ENCODE results near the gene FXYD3.
"Not testable (repeated sequence)": the region's sequence is repeated elsewhere in the genome, so short reads cannot be mapped to it uniquely, and the experiment has no call there.

Gene FXYD3

GRCh38 chr19:35125749-35126623, 10.4 kb downstream of the FXYD3 start:
- Histone ChIP-seq H3K27me3 (ENCODE audit: control insufficient read depth, insufficient read depth, low read length) (no peaks in the 10 kb centered on the region), H3K9ac (ENCODE audit: low read length) (no peak overlapping the region), H3K36me3 (ENCODE audit: control insufficient read depth, insufficient read depth, low read length) (no peaks in the 10 kb centered on the region), H3K27ac (ENCODE audit: low read depth, low read length) (no peak overlapping the region), H3K9me3 (ENCODE audit: control insufficient read depth, insufficient read depth, low read depth, low read length) (no peaks in the 10 kb centered on the region), H3K4me1 (ENCODE audit: control insufficient read depth, insufficient read depth, low read length) (peaks cover 10% of the 10 kb centered on the region), H3K4me3 (ENCODE audit: low read depth, low read length) (no peak overlapping the region)

GRCh38 chr19:35126624-35126959, 11.0 kb downstream of the FXYD3 start:
- no peaks in the 10 kb centered on the region for H3K9me3 ChIP-seq (ENCODE audit: control insufficient read depth, insufficient read depth, low read depth, low read length)
- no peak overlapping the region for H3K9ac ChIP-seq (ENCODE audit: low read length)
- no peaks in the 10 kb centered on the region for H3K36me3 ChIP-seq (ENCODE audit: control insufficient read depth, insufficient read depth, low read length)

GRCh38 chr19:35127871-35128270, 12.2 kb downstream of the FXYD3 start:
- H3K27ac ChIP-seq (ENCODE audit: low read depth, low read length): no peak overlapping the region
- H3K36me3 ChIP-seq (ENCODE audit: control insufficient read depth, insufficient read depth, low read length): no peaks in the 10 kb centered on the region
- H3K9me3 ChIP-seq (ENCODE audit: control insufficient read depth, insufficient read depth, low read depth, low read length): no peaks in the 10 kb centered on the region
- peaks cover 5% of the 10 kb centered on the region for H3K4me1 ChIP-seq (ENCODE audit: control insufficient read depth, insufficient read depth, low read length)
- H3K4me3 ChIP-seq (ENCODE audit: low read depth, low read length): no peak overlapping the region
- no peaks in the 10 kb centered on the region for H3K27me3 ChIP-seq (ENCODE audit: control insufficient read depth, insufficient read depth, low read length)
- no peak overlapping the region for H3K9ac ChIP-seq (ENCODE audit: low read length)

More at GRCh38 chr19:35126624-35126959, 11.0 kb downstream of the FXYD3 start:
- H3K27me3 ChIP-seq (ENCODE audit: control insufficient read depth, insufficient read depth, low read length): no peaks in the 10 kb centered on the region
- H3K4me1 ChIP-seq (ENCODE audit: control insufficient read depth, insufficient read depth, low read length): peaks cover 10% of the 10 kb centered on the region
- H3K27ac ChIP-seq (ENCODE audit: low read depth, low read length): no peak overlapping the region
- no peak overlapping the region for H3K4me3 ChIP-seq (ENCODE audit: low read depth, low read length)

- no peaks in the 10 kb centered on the region; the same call in 1 of the 2 replicates for H3K4me1 ChIP-seq (ENCODE audit: control insufficient read depth, insufficient read depth, low read length)
- H3K27me3 ChIP-seq (ENCODE audit: control insufficient read depth, insufficient read depth, low read length): no peaks in the 10 kb centered on the region
- H3K9me3 ChIP-seq (ENCODE audit: control insufficient read depth, insufficient read depth, low read depth, low read length): no peaks in the 10 kb centered on the region
- H3K36me3 ChIP-seq (ENCODE audit: control insufficient read depth, insufficient read depth, low read length): no peaks in the 10 kb centered on the region
- no peak overlapping the region for H3K4me3 ChIP-seq (ENCODE audit: low read depth, low read length)
- H3K27ac ChIP-seq (ENCODE audit: low read depth, low read length): no peak overlapping the region
- no peak overlapping the region for H3K9ac ChIP-seq (ENCODE audit: low read length)
Measured at GRCh38 chr19:35128398-35129057, 12.9 kb downstream of the FXYD3 start.

- not testable (repeated sequence) for H3K4me3 ChIP-seq (ENCODE audit: low read depth, low read length); H3K4me1 ChIP-seq (ENCODE audit: control insufficient read depth, insufficient read depth, low read length); H3K27me3 ChIP-seq (ENCODE audit: control insufficient read depth, insufficient read depth, low read length); H3K9me3 ChIP-seq (ENCODE audit: control insufficient read depth, insufficient read depth, low read depth, low read length); H3K27ac ChIP-seq (ENCODE audit: low read depth, low read length); H3K36me3 ChIP-seq (ENCODE audit: control insufficient read depth, insufficient read depth, low read length); H3K9ac ChIP-seq (ENCODE audit: low read length)
Measured at GRCh38 chr19:35129724-35130274, 14.2 kb downstream of the FXYD3 start.

- H3K27me3 ChIP-seq (ENCODE audit: control insufficient read depth, insufficient read depth, low read length): no peaks in the 10 kb centered on the region
- no peak overlapping the region for H3K4me3 ChIP-seq (ENCODE audit: low read depth, low read length)
- H3K27ac ChIP-seq (ENCODE audit: low read depth, low read length): no peak overlapping the region
- peaks cover 8% of the 10 kb centered on the region; the same call in 1 of the 2 replicates for H3K4me1 ChIP-seq (ENCODE audit: control insufficient read depth, insufficient read depth, low read length)
- H3K36me3 ChIP-seq (ENCODE audit: control insufficient read depth, insufficient read depth, low read length): no peaks in the 10 kb centered on the region
- H3K9ac ChIP-seq (ENCODE audit: low read length): no peak overlapping the region
- no peaks in the 10 kb centered on the region for H3K9me3 ChIP-seq (ENCODE audit: control insufficient read depth, insufficient read depth, low read depth, low read length)
Measured at GRCh38 chr19:35130761-35131720, 15.4 kb downstream of the FXYD3 start.

GRCh38 chr19:35132254-35132653, 16.6 kb downstream of the FXYD3 start:
- Histone ChIP-seq H3K4me1 (ENCODE audit: control insufficient read depth, insufficient read depth, low read length) (peaks cover 8% of the 10 kb centered on the region; the same call in 1 of the 2 replicates), H3K27ac (ENCODE audit: low read depth, low read length) (no peak overlapping the region), H3K27me3 (ENCODE audit: control insufficient read depth, insufficient read depth, low read length) (no peaks in the 10 kb centered on the region), H3K9me3 (ENCODE audit: control insufficient read depth, insufficient read depth, low read depth, low read length) (no peaks in the 10 kb centered on the region), H3K4me3 (ENCODE audit: low read depth, low read length) (no peak overlapping the region), H3K36me3 (ENCODE audit: control insufficient read depth, insufficient read depth, low read length) (no peaks in the 10 kb centered on the region), H3K9ac (ENCODE audit: low read length) (no peak overlapping the region)

GRCh38 chr19:35133826-35134225, 18.2 kb downstream of the FXYD3 start:
- Histone ChIP-seq H3K9me3 (ENCODE audit: control insufficient read depth, insufficient read depth, low read depth, low read length) (no peaks in the 10 kb centered on the region), H3K27ac (ENCODE audit: low read depth, low read length) (no peak overlapping the region), H3K36me3 (ENCODE audit: control insufficient read depth, insufficient read depth, low read length) (no peaks in the 10 kb centered on the region), H3K4me3 (ENCODE audit: low read depth, low read length) (no peak overlapping the region), H3K4me1 (ENCODE audit: control insufficient read depth, insufficient read depth, low read length) (peaks cover 13% of the 10 kb centered on the region; the same call in 1 of the 2 replicates), H3K9ac (ENCODE audit: low read length) (no peak overlapping the region), H3K27me3 (ENCODE audit: control insufficient read depth, insufficient read depth, low read length) (no peaks in the 10 kb centered on the region)

- Histone ChIP-seq H3K27me3 (ENCODE audit: control insufficient read depth, insufficient read depth, low read length) (no peaks in the 10 kb centered on the region), H3K4me1 (ENCODE audit: control insufficient read depth, insufficient read depth, low read length) (peaks cover 19% of the 10 kb centered on the region; the same call in 1 of the 2 replicates), H3K4me3 (ENCODE audit: low read depth, low read length) (peak within 1 kb of the TSS; percentile 27), H3K9ac (ENCODE audit: low read length) (no peak within 1 kb of the TSS), H3K36me3 (ENCODE audit: control insufficient read depth, insufficient read depth, low read length) (no peaks in the 10 kb centered on the region), H3K9me3 (ENCODE audit: control insufficient read depth, insufficient read depth, low read depth, low read length) (no peaks in the 10 kb centered on the region), H3K27ac (ENCODE audit: low read depth, low read length) (no peak within 1 kb of the TSS)
Measured at GRCh38 chr19:35134601-35135242, 19.1 kb downstream of the FXYD3 start, which contains the start of gene LGI4. TSS of gene LGI4 (minus strand) at chr19:35135059. CDS start at chr19:35134680, 379 bp downstream.

GRCh38 chr19:35135389-35135909, 19.8 kb downstream of the FXYD3 start:
- no peak overlapping the region for H3K27ac ChIP-seq (ENCODE audit: low read depth, low read length)
- no peaks in the 10 kb centered on the region; the same call in 1 of the 2 replicates for H3K27me3 ChIP-seq (ENCODE audit: control insufficient read depth, insufficient read depth, low read length)
- no peak overlapping the region for H3K9ac ChIP-seq (ENCODE audit: low read length)
- H3K9me3 ChIP-seq (ENCODE audit: control insufficient read depth, insufficient read depth, low read depth, low read length): no peaks in the 10 kb centered on the region
- peaks cover 20% of the 10 kb centered on the region for H3K4me1 ChIP-seq (ENCODE audit: control insufficient read depth, insufficient read depth, low read length)
- peak overlapping the region; percentile 27 for H3K4me3 ChIP-seq (ENCODE audit: low read depth, low read length)
- H3K36me3 ChIP-seq (ENCODE audit: control insufficient read depth, insufficient read depth, low read length): no peaks in the 10 kb centered on the region

All from HUES6 (cell line).